Spleen (tissue), 11 donors: ENCODE data around the gene ARHGEF2. TPM values are rescaled to one million over a fixed set of nuclear protein-coding genes. Genes with fewer than 3 reads are reported as not detected.

Experiments
- DNase-seq: peaks from one replicate; pipeline ENCODE4 v3.0.0-alpha.2; 2020
- H3K27ac ChIP-seq, 8 donors: fragments of 200-600 bp; sonication (generic) in 7 of 8; 1 replicate in 4 of 8; 2 replicates in 4 of 8; pipeline versions ENCODE4 v1.5.0 to v1.8.0; 2016 to 2021; ENCODE audit warnings: inconsistent platforms in 4 of 8, mild to moderate bottlenecking in 4 of 8, moderate library complexity in 1 of 8
- H3K27me3 ChIP-seq, 7 donors: fragments of 200-600 bp; sonication (generic) in 6 of 7; replicated peaks in 1 of 7; 1 replicate in 4 of 7; 2 replicates in 3 of 7; pipeline versions ENCODE4 v1.5.0 to v1.8.0; 2016 to 2021; ENCODE audit warnings: inconsistent platforms in 3 of 7, mild to moderate bottlenecking in 1 of 7
- H3K36me3 ChIP-seq, 6 donors: fragments of 200-600 bp; sonication (generic) in 5 of 6; 1 replicate in 4 of 6; 2 replicates in 2 of 6; pipeline versions ENCODE4 v1.5.0 to v1.8.0; 2016 to 2021; ENCODE audit warnings: inconsistent platforms in 2 of 6
- H3K4me1 ChIP-seq, 6 donors: fragments of 200-600 bp; sonication (generic) in 5 of 6; 1 replicate in 3 of 6; 2 replicates in 3 of 6; pipeline versions ENCODE4 v1.5.0 to v1.8.0; 2016 to 2021; ENCODE audit warnings: inconsistent platforms in 3 of 6
- H3K4me3 ChIP-seq, 8 donors: fragments of 200-600 bp; sonication (generic) in 7 of 8; 1 replicate in 4 of 8; 2 replicates in 4 of 8; pipeline versions ENCODE4 v1.5.0 to v1.8.0; 2016 to 2021; ENCODE audit warnings: inconsistent platforms in 4 of 8, mild to moderate bottlenecking in 4 of 8, moderate library complexity in 2 of 8
- H3K9me3 ChIP-seq, 8 donors: fragments of 200-600 bp; sonication (generic) in 7 of 8; 1 replicate in 4 of 8; 2 replicates in 4 of 8; pipeline versions ENCODE4 v1.5.0 to v1.8.0; 2016 to 2021; ENCODE audit warnings: inconsistent platforms in 4 of 8
- CTCF ChIP-seq, 11 experiments: fragments of 200-600 bp in 7 of 11; fragments of 450-650 bp in 4 of 11; sonication (generic) in 4 of 11; IDR thresholded peaks in 8 of 11; conservative IDR thresholded peaks in 3 of 11; 1 replicate in 7 of 11; 2 replicates in 4 of 11; pipeline versions ENCODE4 v1.4.0 to v1.8.0; 2016 to 2021; ENCODE audit warnings: antibody characterized with exemption in 11 of 11, inconsistent platforms in 4 of 11, mild to moderate bottlenecking in 1 of 11
- POLR2A ChIP-seq, 3 donors: fragments of 450-650 bp; IDR thresholded peaks; one replicate each; pipeline ENCODE4 v1.5.1; 2017; ENCODE audit warnings: antibody characterized with exemption in 3 of 3, mild to moderate bottlenecking in 1 of 3
- POLR2AphosphoS5 ChIP-seq, 3 donors: sonication (generic); formaldehyde crosslinking; IDR thresholded peaks; one replicate each; pipeline ENCODE4 v1.5.1; 2017; ENCODE audit warnings: antibody characterized with exemption in 3 of 3
- WGBS, 5 donors: extraction: QIAGEN DNeasy Blood & Tissue Kit in 3 of 5; methylation state at CpG; one replicate each; pipeline versions ENCODE4 v1.1.5 to v1.1.7; 2013 to 2018; 5-methylcytosine and 5-hydroxymethylcytosine counted together
- intact Hi-C: fragments of 100-400 bp; cut with DNase I; formaldehyde crosslinking; loops from one replicate; pipeline ENCODE4 v1.15.0; 2023; ENCODE audit warnings: low total_unique reads
- microRNA-seq, 3 donors: library from miRNA; unstranded; fragments of <30 nt; microRNA quantifications; one replicate each; pipeline versions ENCODE4 to v1.1.0, GENCODE V29; 2019 to 2020
- polyA plus RNA-seq, 3 donors: library from polyadenylated mRNA; stranded (reverse); fragments of 200-250 nt; gene quantifications; one replicate each; pipeline ENCODE4 v1.2.1, GENCODE V29; 2013
- small RNA-seq, 4 donors: library from RNA; depleted of rRNA; stranded (forward); fragments of <200 nt; gene quantifications; one replicate each; pipeline ENCODE3, GENCODE V24; 2016
- total RNA-seq, 7 donors: library from RNA; depleted of rRNA in 3 of 7; stranded (reverse); fragments of >200 nt in 3 of 7; fragmentation: NEBNext Ultra II Directional in 4 of 7; extraction: Animal tissue kit (Norgen Biotek cat#: 25700) in 4 of 7; gene quantifications; one replicate each; pipeline versions ENCODE4 v1.1.0 to v1.2.1, GENCODE V29; 2016 to 2021
- donor health status: healthy with polysubstance abuse.
- donor health status: DM: no; HTN: no; CAD: no; lungs with moderate emphysema.
- donor health status: DM: no; HTN: no; CAD: no.
- donor health status: Bipolar disorder and iron deficiency.
- donor health status: healthy.
- donor health status: DM: no; HTN: no; CAD: no.
- donor health status: DM: yes; HTN: yes; CAD: no.

The ARHGEF2 gene
- total and polyA plus RNA-seq, 10 donors = 45.1 to 228 (median 167) TPM

- H3K4me1 ChIP-seq = peaks cover 0 to 7% (median 3%) of the 10 kb centered on the region in 6 donors
- intact Hi-C loops = no loop called here
- WGBS, 5 donors = 68 to 84% (median 75%) methylated on average over 2 of the region's 2 CpGs
- no peaks in the 10 kb centered on the region for H3K9me3 ChIP-seq
- no peak for TF ChIP-seq POLR2A (IDR thresholded peaks at IDR 0.05)
- no peak for TF ChIP-seq POLR2AphosphoS5 (IDR thresholded peaks at IDR 0.05)
- TF ChIP-seq CTCF (IDR thresholded peaks at IDR 0.05 in 8 of 11, conservative IDR thresholded peaks at IDR 0.05 in 3 of 11) = no peak
- DNase-seq = no peak
- H3K27me3 ChIP-seq = no peaks in the 10 kb centered on the region
- H3K36me3 ChIP-seq = peaks cover 6 to 88% (median 72%) of the 10 kb centered on the region in 6 donors
- no peak overlapping the region for H3K4me3 ChIP-seq
- H3K27ac ChIP-seq = peak overlapping the region in 1 of 8 donors; percentile 25
These were observed 79.5 kb downstream of the ARHGEF2 start for GRCh38 chr1:155898888-155899287.

- intact Hi-C loops = no loop called here
- DNase-seq = no peak
- TF ChIP-seq POLR2AphosphoS5 (IDR thresholded peaks at IDR 0.05) (no peak), CTCF (IDR thresholded peaks at IDR 0.05 in 8 of 11, conservative IDR thresholded peaks at IDR 0.05 in 3 of 11) (no peak), POLR2A (IDR thresholded peaks at IDR 0.05) (no peak)
- Histone ChIP-seq H3K27me3 (no peaks in the 10 kb centered on the region), H3K9me3 (no peaks in the 10 kb centered on the region), H3K4me3 (no peak overlapping the region), H3K27ac (no peak overlapping the region), H3K4me1 (peaks cover 0 to 18% (median 14%) of the 10 kb centered on the region in 6 donors), H3K36me3 (peaks cover 6 to 77% (median 61%) of the 10 kb centered on the region in 6 donors)
- WGBS, 5 donors = 95 to 100% (median 99%) methylated on average over 1 of the region's 1 CpG
These were observed 80.6 kb downstream of the ARHGEF2 start for GRCh38 chr1:155897746-155898145.

Small RNA genes lying within 50 kb of the gene (microRNA-seq; reads per million reads assigned to microRNA genes)
- gene MIR6738 = 0 to 0.36 (median 0.28) reads per million in 3 donors

Small RNA genes lying within 50 kb of the gene (small RNA-seq; reads per million reads assigned to genes)
- gene MIR6738 (0 to 0.23 (median 0) reads per million in 4 donors), gene SCARNA4 (0 reads per million in 4 donors), gene SNORA80E (213 to 365 (median 285) reads per million in 4 donors)

Other genes starting within 250 kb of the ARHGEF2 start
- 100 to 1,000 TPM in 1 of 7 donors, 10 to 100 TPM in 6; 56.6 to 103 (median 70.2) TPM for gene GON4L, start 121.3 kb downstream of the ARHGEF2 start, total RNA-seq
- gene GON4L, start 121.3 kb downstream of the ARHGEF2 start, polyA plus RNA-seq = 10 to 100 TPM; 12.3 to 27.1 (median 22.3) TPM
- gene SYT11, start 119.0 kb downstream of the ARHGEF2 start, total RNA-seq = 10 to 100 TPM; 10.2 to 22.1 (median 13.7) TPM
- gene SYT11, start 119.0 kb downstream of the ARHGEF2 start, polyA plus RNA-seq = 1 to 10 TPM; 1.1 to 2.9 (median 1.8) TPM
- 10 to 100 TPM; 48.1 to 66.2 (median 52.6) TPM for gene RIT1, start 67.2 kb downstream of the ARHGEF2 start, total RNA-seq
- 10 to 100 TPM in 2 of 3 donors, 1 to 10 TPM in 1; 9.0 to 16.3 (median 10.2) TPM for gene RIT1, start 67.2 kb downstream of the ARHGEF2 start, polyA plus RNA-seq
- 10 to 100 TPM; 43.2 to 70.5 (median 59.3) TPM for gene KHDC4, start 44.1 kb downstream of the ARHGEF2 start, total RNA-seq
- gene KHDC4, start 44.1 kb downstream of the ARHGEF2 start, polyA plus RNA-seq = 10 to 100 TPM; 24.9 to 33.8 (median 29.3) TPM
- under 1 TPM in 1 of 7 donors, not detected in 6; 0.88 TPM for gene RXFP4, start 36.9 kb downstream of the ARHGEF2 start, total RNA-seq
- gene RXFP4, start 36.9 kb downstream of the ARHGEF2 start, polyA plus RNA-seq = under 1 TPM in 1 of 3 donors, not detected in 2; 0.06 TPM
- gene SSR2, start 42.4 kb upstream of the ARHGEF2 start, total RNA-seq = 100 to 1,000 TPM; 152 to 254 (median 183) TPM
- 100 to 1,000 TPM; 198 to 291 (median 224) TPM for gene SSR2, start 42.4 kb upstream of the ARHGEF2 start, polyA plus RNA-seq
- 10 to 100 TPM; 15.7 to 26.4 (median 21.2) TPM for gene UBQLN4, start 75.3 kb upstream of the ARHGEF2 start, total RNA-seq
- 10 to 100 TPM; 11.2 to 18.0 (median 12.2) TPM for gene UBQLN4, start 75.3 kb upstream of the ARHGEF2 start, polyA plus RNA-seq
- 10 to 100 TPM; 29.5 to 53.3 (median 42.3) TPM for gene LAMTOR2, start 76.2 kb upstream of the ARHGEF2 start, total RNA-seq
- gene LAMTOR2, start 76.2 kb upstream of the ARHGEF2 start, polyA plus RNA-seq = 100 to 1,000 TPM in 2 of 3 donors, 10 to 100 TPM in 1; 80.0 to 121 (median 107) TPM
- under 1 TPM in 2 of 7 donors, not detected in 5; 0.50 to 0.70 TPM for gene RAB25, start 82.6 kb upstream of the ARHGEF2 start, total RNA-seq
- under 1 TPM; 0.28 to 0.61 (median 0.45) TPM for gene RAB25, start 82.6 kb upstream of the ARHGEF2 start, polyA plus RNA-seq
- gene MEX3A, start 103.9 kb upstream of the ARHGEF2 start, total RNA-seq = under 1 TPM; 0.26 to 0.76 (median 0.38) TPM
- gene MEX3A, start 103.9 kb upstream of the ARHGEF2 start, polyA plus RNA-seq = under 1 TPM; 0.11 to 0.17 (median 0.16) TPM
- gene LMNA, start 136.2 kb upstream of the ARHGEF2 start, total RNA-seq = 100 to 1,000 TPM in 6 of 7 donors, 10 to 100 TPM in 1; 95.1 to 279 (median 124) TPM
- gene LMNA, start 136.2 kb upstream of the ARHGEF2 start, polyA plus RNA-seq = 10 to 100 TPM; 33.9 to 61.1 (median 39.4) TPM
- 10 to 100 TPM; 21.1 to 65.9 (median 37.7) TPM for gene SEMA4A, start 175.0 kb upstream of the ARHGEF2 start, total RNA-seq
- 1 to 10 TPM; 7.1 to 9.3 (median 9.1) TPM for gene SEMA4A, start 175.0 kb upstream of the ARHGEF2 start, polyA plus RNA-seq
- gene SLC25A44, start 215.6 kb upstream of the ARHGEF2 start, total RNA-seq = 10 to 100 TPM; 22.8 to 32.7 (median 29.0) TPM
- gene SLC25A44, start 215.6 kb upstream of the ARHGEF2 start, polyA plus RNA-seq = 1 to 10 TPM; 4.8 to 8.4 (median 6.2) TPM
- 10 to 100 TPM; 43.8 to 74.0 (median 59.5) TPM for gene PMF1, start 234.5 kb upstream of the ARHGEF2 start, total RNA-seq
- 10 to 100 TPM; 66.3 to 97.6 (median 79.3) TPM for gene PMF1, start 234.5 kb upstream of the ARHGEF2 start, polyA plus RNA-seq